Activated naive CD8-positive, alpha-beta T cell treated with anti-CD3 and anti-CD28 coated beads, Interleukin-2, amount 10 ng/mL, durations not matched to agents 7 days and 5 days (primary cell): ENCODE data around the gene KCNH2. TPM values are rescaled to one million over a fixed set of nuclear protein-coding genes. Genes with fewer than 3 reads are reported as not detected.

Experiments
- ATAC-seq: fragments of 150-1000 bp; cut with Tn5 transposase; one replicate; pipeline ENCODE4 v1.10.0; 2021; ENCODE audit warnings: low read depth, moderate library complexity
- POLR2A ChIA-PET: fragments of 350-600 bp; sonication (Branson Sonifier 250); formaldehyde crosslinking; loops from one replicate; lab custom pipeline; 2021; ENCODE audit warnings: antibody characterized with exemption; lab: Charles Lee
- DNase-seq: peaks from one replicate; pipeline ENCODE4 v3.0.0; 2021
- H3K27ac Mint-ChIP-seq: one replicate; pipeline ENCODE4 v1.8.0; 2022; ENCODE audit warnings: mild to moderate bottlenecking, mixed read lengths
- H3K27me3 Mint-ChIP-seq: one replicate; pipeline ENCODE4 v1.8.0; 2022; ENCODE audit warnings: mild to moderate bottlenecking, moderate library complexity, mixed read lengths
- H3K36me3 Mint-ChIP-seq: one replicate; pipeline ENCODE4 v1.8.0; 2021; ENCODE audit warnings: mild to moderate bottlenecking, mixed read lengths
- H3K4me1 Mint-ChIP-seq: one replicate; pipeline ENCODE4 v1.8.0; 2021; ENCODE audit warnings: mixed read lengths
- H3K4me3 Mint-ChIP-seq: one replicate; pipeline ENCODE4 v1.8.0; 2022; ENCODE audit warnings: mild to moderate bottlenecking, moderate library complexity, mixed read lengths
- H3K9me3 Mint-ChIP-seq: one replicate; pipeline ENCODE4 v1.8.0; 2021; ENCODE audit warnings: mixed read lengths
- total RNA-seq, 2 experiments: library from RNA; stranded (reverse); gene quantifications; one replicate each; pipeline ENCODE4 v1.2.3, GENCODE V29; 2021

KCNH2 gene
- total RNA-seq, 2 experiments from 2014 or later, result 0.50 to 0.54 TPM

- H3K27me3 Mint-ChIP-seq, result peaks cover 34% of the 10 kb centered on the region
- H3K9me3 Mint-ChIP-seq, result no peaks in the 10 kb centered on the region
- no peaks in the 10 kb centered on the region for H3K36me3 Mint-ChIP-seq
- H3K4me3 Mint-ChIP-seq, result no peak overlapping the region
- peaks cover 2% of the 10 kb centered on the region for H3K4me1 Mint-ChIP-seq
- POLR2A ChIA-PET, result no interaction called here
- no peak for DNase-seq
- no peak for ATAC-seq
- H3K27ac Mint-ChIP-seq, result no peak overlapping the region
These were observed 82.3 kb downstream of the KCNH2 start for GRCh38 chr7:150895809-150896208.

Other genes starting within 250 kb of the KCNH2 start
- gene GIMAP5, start 240.9 kb downstream of the KCNH2 start, total RNA-seq, result 100 to 1,000 TPM; 112 to 123 TPM
- under 1 TPM; 0.61 to 0.82 TPM for gene TMEM176B, start 178.0 kb downstream of the KCNH2 start, total RNA-seq
- gene TMEM176A, start 177.6 kb downstream of the KCNH2 start, total RNA-seq, result under 1 TPM in 1 of 2 experiments, not detected in 1; 0.54 TPM
- not detected for gene AOC1, start 125.8 kb downstream of the KCNH2 start, total RNA-seq
- gene NOS3, start 12.7 kb upstream of the KCNH2 start, total RNA-seq, result 10 to 100 TPM; 12.5 to 15.8 TPM
- gene ATG9B, start 46.2 kb upstream of the KCNH2 start, total RNA-seq, result 10 to 100 TPM; 11.1 to 11.6 TPM
- gene ABCB8, start 50.1 kb upstream of the KCNH2 start, total RNA-seq, result 10 to 100 TPM; 48.1 to 48.3 TPM
- gene ASIC3, start 70.2 kb upstream of the KCNH2 start, total RNA-seq, result 1 to 10 TPM; 4.7 to 6.0 TPM
- 10 to 100 TPM; 15.3 to 15.9 TPM for gene CDK5, start 79.6 kb upstream of the KCNH2 start, total RNA-seq
- 10 to 100 TPM; 86.8 to 89.9 TPM for gene SLC4A2, start 81.3 kb upstream of the KCNH2 start, total RNA-seq
- gene FASTK, start 102.5 kb upstream of the KCNH2 start, total RNA-seq, result 100 to 1,000 TPM in 1 of 2 experiments, 10 to 100 TPM in 1; 96.5 to 100 TPM
- 10 to 100 TPM; 75.7 to 78.3 TPM for gene TMUB1, start 105.2 kb upstream of the KCNH2 start, total RNA-seq
- gene AGAP3, start 108.2 kb upstream of the KCNH2 start, total RNA-seq, result 10 to 100 TPM; 31.7 to 32.7 TPM
- not detected for gene GBX1, start 189.4 kb upstream of the KCNH2 start, total RNA-seq
- not detected for gene ASB10, start 208.9 kb upstream of the KCNH2 start, total RNA-seq
- gene H2BK1, start 232.2 kb upstream of the KCNH2 start, total RNA-seq, result 1 to 10 TPM; 1.6 to 2.2 TPM
- gene ABCF2, start 248.9 kb upstream of the KCNH2 start, total RNA-seq, result 10 to 100 TPM; 29.5 to 31.2 TPM